ENCODE results near the gene PDE5A. TPM values are rescaled to one million over a fixed set of nuclear protein-coding genes. Genes with fewer than 3 reads are reported as not detected.
A peak's percentile ranks its signal among the peaks of the same experiment; 100 is the strongest.

PDE5A gene
- total and polyA plus RNA-seq, 2 experiments from 2014 or later: 2.3 to 19.3 TPM

DNA sequence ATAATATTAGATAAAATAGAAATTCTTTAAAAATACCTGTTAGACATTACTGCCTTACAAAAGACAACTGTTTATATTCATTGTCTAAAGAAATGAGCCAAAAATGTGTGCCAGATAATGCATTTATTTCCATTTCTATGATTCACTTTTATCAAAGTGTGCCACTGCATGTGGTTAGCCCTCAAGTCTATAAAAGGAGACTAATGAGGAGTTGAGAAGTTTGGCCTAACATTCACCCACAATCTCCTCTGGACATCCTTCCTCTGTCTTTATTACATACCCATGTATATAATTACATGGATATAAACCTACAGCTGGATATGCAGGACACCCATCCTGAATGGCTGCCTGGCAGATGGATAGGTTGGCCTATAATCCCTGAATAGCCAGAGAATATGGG, 42.6 kb upstream of the PDE5A start:
- H3K36me3 ChIP-seq: no peaks in the 10 kb centered on the region
- no peaks in the 10 kb centered on the region for H3K27me3 ChIP-seq
- no peak overlapping the region for H3K4me3 ChIP-seq
- no peak overlapping the region for H3K27ac ChIP-seq
- H3K4me1 ChIP-seq (ENCODE audit: low read depth): peaks cover 6% of the 10 kb centered on the region
- TF ChIP-seq, protein P1, sequence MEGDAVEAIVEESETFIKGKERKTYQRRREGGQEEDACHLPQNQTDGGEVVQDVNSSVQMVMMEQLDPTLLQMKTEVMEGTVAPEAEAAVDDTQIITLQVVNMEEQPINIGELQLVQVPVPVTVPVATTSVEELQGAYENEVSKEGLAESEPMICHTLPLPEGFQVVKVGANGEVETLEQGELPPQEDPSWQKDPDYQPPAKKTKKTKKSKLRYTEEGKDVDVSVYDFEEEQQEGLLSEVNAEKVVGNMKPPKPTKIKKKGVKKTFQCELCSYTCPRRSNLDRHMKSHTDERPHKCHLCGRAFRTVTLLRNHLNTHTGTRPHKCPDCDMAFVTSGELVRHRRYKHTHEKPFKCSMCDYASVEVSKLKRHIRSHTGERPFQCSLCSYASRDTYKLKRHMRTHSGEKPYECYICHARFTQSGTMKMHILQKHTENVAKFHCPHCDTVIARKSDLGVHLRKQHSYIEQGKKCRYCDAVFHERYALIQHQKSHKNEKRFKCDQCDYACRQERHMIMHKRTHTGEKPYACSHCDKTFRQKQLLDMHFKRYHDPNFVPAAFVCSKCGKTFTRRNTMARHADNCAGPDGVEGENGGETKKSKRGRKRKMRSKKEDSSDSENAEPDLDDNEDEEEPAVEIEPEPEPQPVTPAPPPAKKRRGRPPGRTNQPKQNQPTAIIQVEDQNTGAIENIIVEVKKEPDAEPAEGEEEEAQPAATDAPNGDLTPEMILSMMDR (IDR thresholded peaks at IDR 0.05; ENCODE audit: low read depth, low read length): no peak
- DNase-seq (ENCODE audit: low read depth in 1 of 2, low spot score in 1 of 2): no peak
- no peaks in the 10 kb centered on the region for H3K9me3 ChIP-seq (ENCODE audit: low read depth)

DNA sequence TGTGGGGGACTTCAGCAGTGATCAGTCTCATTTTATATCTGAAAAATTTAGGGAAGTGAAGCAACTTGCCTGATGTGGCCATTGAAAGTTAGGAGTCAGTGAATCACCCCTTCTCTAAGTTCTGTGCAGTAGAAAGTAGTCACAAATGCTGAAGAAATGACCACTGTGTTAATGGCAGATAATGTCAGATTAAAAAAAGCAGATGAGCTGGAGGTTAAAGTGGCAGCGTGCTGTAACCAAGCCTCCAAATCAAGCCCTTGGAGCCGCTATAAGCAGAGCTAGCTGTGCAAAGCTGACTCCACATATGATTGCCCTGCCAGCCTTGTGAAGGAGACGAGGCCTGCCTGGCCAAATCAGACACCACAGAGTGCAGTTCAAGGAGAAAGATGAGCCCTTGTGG, 39.2 kb upstream of the PDE5A start:
- Histone ChIP-seq H3K4me3 (no peak overlapping the region), H3K27me3 (no peaks in the 10 kb centered on the region), H3K27ac (no peak overlapping the region), H3K4me1 (ENCODE audit: low read depth) (peaks cover 6% of the 10 kb centered on the region), H3K9me3 (ENCODE audit: low read depth) (no peaks in the 10 kb centered on the region), H3K36me3 (no peaks in the 10 kb centered on the region)
- TF ChIP-seq, protein P1 (IDR thresholded peaks at IDR 0.05; ENCODE audit: low read depth, low read length): no peak
- no peak for DNase-seq (ENCODE audit: low read depth in 1 of 2, low spot score in 1 of 2)

DNA sequence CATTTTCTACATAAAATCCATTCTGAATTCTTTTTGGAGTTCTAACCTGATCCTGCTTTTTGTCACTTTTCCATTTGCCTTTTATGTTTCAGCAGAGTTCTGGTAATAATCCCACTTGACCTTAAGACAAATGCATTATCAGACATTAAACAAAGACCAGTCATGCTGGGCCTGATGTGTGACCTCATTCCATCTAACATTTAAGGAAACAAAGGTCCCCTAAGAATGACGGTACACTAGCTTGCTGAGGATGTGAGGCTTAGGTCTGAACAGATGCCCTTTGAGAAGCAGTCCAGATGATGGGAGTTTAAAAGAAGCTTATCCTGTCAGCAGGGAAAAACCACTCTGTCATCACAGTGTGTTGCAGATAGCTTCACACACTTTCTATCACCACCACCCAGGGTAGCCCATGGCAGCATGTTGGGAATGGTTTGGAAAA, 38.1 kb upstream of the PDE5A start:
- H3K27ac ChIP-seq: no peak overlapping the region
- no peaks in the 10 kb centered on the region for H3K36me3 ChIP-seq
- no peak overlapping the region for H3K4me3 ChIP-seq
- peak in 1 of 2 donors; percentile 8 for DNase-seq (ENCODE audit: low read depth in 1 of 2, low spot score in 1 of 2)
- H3K9me3 ChIP-seq (ENCODE audit: low read depth): no peaks in the 10 kb centered on the region
- no peaks in the 10 kb centered on the region for H3K27me3 ChIP-seq
- TF ChIP-seq, protein P1 (IDR thresholded peaks at IDR 0.05; ENCODE audit: low read depth, low read length): no peak
- H3K4me1 ChIP-seq (ENCODE audit: low read depth): peaks cover 6% of the 10 kb centered on the region

DNA sequence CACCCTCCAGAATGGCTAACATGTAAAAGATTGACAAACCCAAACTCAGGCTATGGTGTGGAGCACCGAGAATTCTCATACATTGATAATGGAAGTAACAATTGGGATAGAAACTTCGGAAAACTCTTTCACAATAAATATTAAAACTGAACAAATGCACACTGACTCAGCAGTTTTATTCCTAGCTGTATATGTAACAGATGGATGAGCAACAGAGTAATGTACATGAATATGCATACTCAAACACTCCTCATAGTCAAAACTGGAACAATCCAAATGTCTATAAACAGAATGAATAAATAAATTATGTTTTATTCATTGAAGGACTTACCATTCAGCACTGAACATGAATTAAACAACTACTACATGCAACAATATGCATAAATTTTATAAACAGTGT, 37.1 kb upstream of the PDE5A start:
- TF ChIP-seq, protein P1 (IDR thresholded peaks at IDR 0.05; ENCODE audit: low read depth, low read length): no peak
- Histone ChIP-seq H3K36me3 (no peaks in the 10 kb centered on the region), H3K4me1 (ENCODE audit: low read depth) (peaks cover 6% of the 10 kb centered on the region), H3K27ac (no peak overlapping the region), H3K27me3 (no peaks in the 10 kb centered on the region), H3K4me3 (no peak overlapping the region), H3K9me3 (ENCODE audit: low read depth) (no peaks in the 10 kb centered on the region)
- no peak for DNase-seq (ENCODE audit: low read depth in 1 of 2, low spot score in 1 of 2)

DNA sequence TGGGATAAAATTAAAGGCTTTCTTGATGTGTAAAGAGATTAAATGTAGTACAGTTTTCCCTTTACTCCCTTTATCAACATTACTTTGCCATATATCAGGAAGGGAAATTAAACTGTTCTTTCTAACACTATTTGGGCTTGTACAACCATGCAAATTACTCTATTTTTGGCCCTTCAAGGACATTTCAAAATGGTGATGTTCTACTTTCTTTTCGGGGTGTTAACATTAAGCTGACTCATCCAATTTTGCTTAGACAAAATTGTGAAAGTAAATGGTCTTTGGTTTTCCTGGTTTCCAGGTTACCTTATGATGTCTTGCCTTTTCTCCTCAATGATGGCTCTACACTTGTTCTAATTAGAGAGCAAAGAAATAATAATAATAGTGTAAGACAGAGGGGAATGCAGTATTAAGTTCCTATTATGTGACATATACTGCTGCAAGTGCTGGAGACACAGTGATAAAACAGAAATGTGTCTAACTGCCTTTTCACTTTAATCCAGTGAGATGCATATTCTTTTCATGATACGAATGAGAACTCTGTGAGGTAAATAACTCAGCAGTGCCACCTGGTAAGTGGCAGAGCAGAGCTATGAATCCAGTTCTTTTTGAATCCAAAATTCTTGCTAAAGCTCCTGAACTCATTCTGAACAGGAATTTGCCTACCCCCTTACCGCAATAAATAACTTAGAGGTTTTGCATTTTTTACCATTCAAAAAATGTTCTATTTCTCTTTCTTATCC, 35.7 kb upstream of the PDE5A start:
- DNase-seq (ENCODE audit: low read depth in 1 of 2, low spot score in 1 of 2): no peak
- Histone ChIP-seq H3K36me3 (no peaks in the 10 kb centered on the region), H3K9me3 (ENCODE audit: low read depth) (no peaks in the 10 kb centered on the region), H3K4me3 (no peak overlapping the region), H3K4me1 (ENCODE audit: low read depth) (peaks cover 6% of the 10 kb centered on the region), H3K27me3 (no peaks in the 10 kb centered on the region), H3K27ac (no peak overlapping the region)
- TF ChIP-seq, protein P1 (IDR thresholded peaks at IDR 0.05; ENCODE audit: low read depth, low read length): no peak
